OCI-LY7 (cell line): Measurements from ENCODE around the gene SPECC1. TPM values are rescaled to one million over a fixed set of nuclear protein-coding genes. Genes with fewer than 3 reads are reported as not detected.

Experiments used
- BruUV-seq: library from RNA; stranded (reverse); fragments of 400-500 nt; replicated peaks from 2 replicates; lab custom pipeline; 2021; lab: Mats Ljungman, UMichigan
- CTCF ChIA-PET: fragments of 300-600 bp; sonication (Branson Sonifier 250); formaldehyde crosslinking; loops from one replicate; lab custom pipeline; 2022; ENCODE audit warnings: antibody characterized with exemption; ENCODE audit not compliant: unreplicated experiment; lab: Charles Lee
- POLR2A ChIA-PET: fragments of 300-600 bp; sonication (Branson Sonifier 250); formaldehyde crosslinking; loops from one replicate; lab custom pipeline; 2022; ENCODE audit warnings: antibody characterized with exemption; lab: Charles Lee
- DNase-seq: peaks from one replicate; pipeline ENCODE4 v3.0.0-alpha.2; 2015; ENCODE audit warnings: low spot score
- H2AFZ ChIP-seq: fragments of 200-600 bp; sonication (generic), shearing (Covaris generic); 2 replicates; pipeline ENCODE4 v1.6.1; 2014; ENCODE audit warnings: mild to moderate bottlenecking, antibody characterized with exemption, low read length, moderate library complexity
- H3K27ac ChIP-seq: fragments of 200-600 bp; sonication (generic); 2 replicates; pipeline ENCODE4 v1.5.1; 2014; ENCODE audit warnings: mixed run types, low read depth, mild to moderate bottlenecking, moderate library complexity, low read length, inconsistent platforms; ENCODE audit not compliant: poor library complexity, severe bottlenecking
- H3K36me3 ChIP-seq: fragments of 200-600 bp; sonication (generic); 2 replicates; pipeline ENCODE4 v1.6.1; 2014; ENCODE audit warnings: mild to moderate bottlenecking, antibody characterized with exemption, low read length, moderate library complexity, mixed read lengths; ENCODE audit not compliant: insufficient read depth
- H3K4me1 ChIP-seq: fragments of 200-600 bp; sonication (generic); 2 replicates; pipeline ENCODE4 v1.5.1; 2014; ENCODE audit warnings: mild to moderate bottlenecking, low read length; ENCODE audit not compliant: insufficient read depth, poor library complexity, severe bottlenecking
- H3K4me2 ChIP-seq: fragments of 200-600 bp; sonication (generic); 2 replicates; pipeline ENCODE4 v1.6.1; 2014; ENCODE audit warnings: mild to moderate bottlenecking, low read length
- H3K4me3 ChIP-seq: fragments of 200-600 bp; sonication (generic); 2 replicates; pipeline ENCODE4 v1.5.1; 2014; ENCODE audit warnings: mild to moderate bottlenecking, low read depth, low read length; ENCODE audit not compliant: poor library complexity, severe bottlenecking
- H3K79me2 ChIP-seq: fragments of 200-600 bp; sonication (generic); 2 replicates; pipeline ENCODE4 v1.6.1; 2016; ENCODE audit warnings: low read depth, mild to moderate bottlenecking, low read length, moderate library complexity, mixed read lengths; ENCODE audit not compliant: insufficient read depth
- H3K9me2 ChIP-seq: fragments of 200-600 bp; sonication (generic); 2 replicates; pipeline ENCODE4 v1.6.1; 2016; ENCODE audit warnings: mild to moderate bottlenecking, low read length, mixed read lengths; ENCODE audit not compliant: insufficient read depth
- H3K9me3 ChIP-seq: fragments of 200-600 bp; sonication (generic); 2 replicates; pipeline ENCODE4 v1.6.1; 2014; ENCODE audit warnings: mild to moderate bottlenecking, mixed run types, low read length, mixed read lengths
- H4K20me1 ChIP-seq: fragments of 200-600 bp; sonication (generic); 2 replicates; pipeline ENCODE4 v1.6.1; 2014; ENCODE audit warnings: mild to moderate bottlenecking, antibody characterized with exemption, low read length, moderate library complexity, mixed read lengths; ENCODE audit not compliant: insufficient read depth
- EZH2phosphoT487 ChIP-seq: fragments of 200-600 bp; sonication (generic); IDR thresholded peaks from 2 replicates; pipeline ENCODE4 v1.6.1; 2018; ENCODE audit warnings: low read depth, borderline replicate concordance, mild to moderate bottlenecking, mixed run types, antibody characterized with exemption, low read length, moderate library complexity, mixed read lengths
- intact Hi-C: fragments of 100-400 bp; cut with micrococcal nuclease; formaldehyde crosslinking; loops from one replicate; pipeline ENCODE4 v1.10.0; 2022; ENCODE audit not compliant: unreplicated experiment
- total RNA-seq, 2 experiments: library from RNA; depleted of rRNA in 1 of 2; stranded (reverse); fragments of >200 nt in 1 of 2; shearing (Covaris generic) in 1 of 2; gene quantifications; 2 replicates each; pipeline ENCODE4 v1.2.3, GENCODE V29; 2014 to 2022
- TF ChIP-seq, protein P1 (sequence below): fragments of 200-600 bp; sonication (generic); conservative IDR thresholded peaks from 2 replicates; pipeline ENCODE4 v1.5.1; 2014; ENCODE audit warnings: mild to moderate bottlenecking, antibody characterized with exemption, low read length, moderate library complexity, mixed read lengths

The SPECC1 gene
- total RNA-seq, 2 experiments from 2014 or later, result 0.47 to 2.8 TPM

DNA sequence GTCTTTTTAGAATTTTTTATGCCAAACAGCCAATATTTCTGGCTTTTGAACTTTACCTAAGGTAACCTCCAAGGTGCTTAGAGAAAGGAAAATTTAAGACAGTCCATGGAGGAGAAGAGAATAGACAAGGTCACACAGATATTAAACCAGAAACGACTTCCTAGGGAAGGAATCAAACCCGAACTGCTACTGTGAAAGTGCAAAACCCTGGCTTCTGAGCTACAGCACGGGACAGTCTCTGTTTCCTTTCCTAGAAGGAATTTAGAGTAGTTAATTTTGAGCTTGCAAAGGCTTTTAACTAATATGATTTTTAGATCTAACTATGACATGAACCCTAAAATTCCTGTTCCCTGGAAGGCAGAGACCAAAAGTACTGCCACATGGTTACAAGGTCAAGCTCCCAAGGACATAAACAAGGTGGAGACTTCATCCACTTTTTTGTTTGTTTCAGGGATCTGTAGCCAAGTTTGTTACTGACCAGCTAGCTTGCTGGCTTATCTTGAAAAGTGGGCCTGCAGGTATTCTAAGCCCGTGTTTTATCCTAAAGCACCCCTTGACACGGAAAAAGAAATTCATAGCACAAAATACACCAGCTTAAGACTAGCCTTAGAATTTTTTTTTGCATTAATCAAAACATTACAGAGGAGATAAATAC lies 188.2 kb downstream of the SPECC1 start:
- no peak for TF ChIP-seq EZH2phosphoT487
- TF ChIP-seq, protein P1, sequence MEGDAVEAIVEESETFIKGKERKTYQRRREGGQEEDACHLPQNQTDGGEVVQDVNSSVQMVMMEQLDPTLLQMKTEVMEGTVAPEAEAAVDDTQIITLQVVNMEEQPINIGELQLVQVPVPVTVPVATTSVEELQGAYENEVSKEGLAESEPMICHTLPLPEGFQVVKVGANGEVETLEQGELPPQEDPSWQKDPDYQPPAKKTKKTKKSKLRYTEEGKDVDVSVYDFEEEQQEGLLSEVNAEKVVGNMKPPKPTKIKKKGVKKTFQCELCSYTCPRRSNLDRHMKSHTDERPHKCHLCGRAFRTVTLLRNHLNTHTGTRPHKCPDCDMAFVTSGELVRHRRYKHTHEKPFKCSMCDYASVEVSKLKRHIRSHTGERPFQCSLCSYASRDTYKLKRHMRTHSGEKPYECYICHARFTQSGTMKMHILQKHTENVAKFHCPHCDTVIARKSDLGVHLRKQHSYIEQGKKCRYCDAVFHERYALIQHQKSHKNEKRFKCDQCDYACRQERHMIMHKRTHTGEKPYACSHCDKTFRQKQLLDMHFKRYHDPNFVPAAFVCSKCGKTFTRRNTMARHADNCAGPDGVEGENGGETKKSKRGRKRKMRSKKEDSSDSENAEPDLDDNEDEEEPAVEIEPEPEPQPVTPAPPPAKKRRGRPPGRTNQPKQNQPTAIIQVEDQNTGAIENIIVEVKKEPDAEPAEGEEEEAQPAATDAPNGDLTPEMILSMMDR, result no peak
- H3K36me3 ChIP-seq, result no peaks in the 10 kb centered on the region
- H3K27ac ChIP-seq, result no peak overlapping the region
- POLR2A ChIA-PET, result no interaction called here
- no peak overlapping the region for H2AFZ ChIP-seq
- no TSS peak for BruUV-seq
- H3K4me1 ChIP-seq, result no peaks in the 10 kb centered on the region
- H3K4me2 ChIP-seq, result no peak overlapping the region
- CTCF ChIA-PET, result no interaction called here
- no peaks in the 10 kb centered on the region for H3K79me2 ChIP-seq
- H3K4me3 ChIP-seq, result no peak overlapping the region
- DNase-seq, result no peak
- no peaks in the 10 kb centered on the region for H4K20me1 ChIP-seq
- intact Hi-C loops, result no loop called here
- H3K9me2 ChIP-seq, result no peaks in the 10 kb centered on the region
- peaks cover 20% of the 10 kb centered on the region for H3K9me3 ChIP-seq

DNA sequence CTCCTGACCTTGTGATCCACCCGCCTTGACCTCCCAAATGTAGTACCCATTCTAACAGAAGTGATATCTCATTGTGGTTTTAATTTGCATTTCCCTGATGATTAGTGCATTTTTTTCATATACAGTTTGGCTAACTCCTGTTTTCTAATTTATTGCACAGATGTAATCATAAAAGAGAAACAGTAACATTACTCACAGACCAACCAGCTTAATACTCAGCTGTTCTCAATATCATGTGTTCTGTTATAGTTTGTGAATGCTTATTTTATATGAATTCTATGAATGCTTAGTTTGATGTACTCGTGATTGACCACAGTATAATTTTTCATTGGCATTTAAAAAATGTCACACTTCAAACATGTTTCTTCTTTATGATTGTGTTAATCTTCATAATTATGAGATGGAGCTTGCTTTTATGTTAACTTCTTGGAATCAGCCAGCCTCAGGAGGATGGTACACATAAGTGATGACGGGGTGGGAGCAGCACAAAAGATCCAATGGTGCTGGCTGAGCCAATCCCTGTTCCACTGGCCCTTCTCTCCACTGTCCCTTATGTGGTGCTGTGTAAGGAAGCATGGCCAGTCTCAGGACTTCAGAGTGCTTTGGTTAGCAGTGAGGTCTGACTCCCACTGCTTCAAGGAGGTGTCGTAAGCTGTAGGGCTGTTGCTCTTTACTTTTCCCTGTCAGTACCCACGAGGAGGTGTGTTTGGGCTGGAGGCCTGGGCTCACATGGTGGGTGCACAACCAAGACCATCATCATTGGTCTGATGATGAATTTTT lies 191.0 kb downstream of the SPECC1 start:
- BruUV-seq, result no TSS peak
- ChIA-PET CTCF (no interaction called here), POLR2A (interaction anchor here (0.6 kb wide), 1 partner anchor 933 kb away, joined by 4 read pairs; no protein-coding TSS in a partner anchor)
- Histone ChIP-seq H2AFZ (no peak overlapping the region), H3K36me3 (no peaks in the 10 kb centered on the region), H3K4me2 (no peak overlapping the region), H3K9me2 (no peaks in the 10 kb centered on the region), H3K9me3 (peaks cover 20% of the 10 kb centered on the region), H3K79me2 (no peaks in the 10 kb centered on the region), H3K27ac (no peak overlapping the region), H3K4me3 (no peak overlapping the region), H3K4me1 (no peaks in the 10 kb centered on the region), H4K20me1 (no peaks in the 10 kb centered on the region)
- no peak for TF ChIP-seq EZH2phosphoT487
- TF ChIP-seq, protein P1, result no peak
- DNase-seq, result no peak
- intact Hi-C loops, result no loop called here
